ENCODE results near the gene PTPMT1.

GRCh38 chr11:47593492-47593933, 28.1 kb downstream of the PTPMT1 start:
- no peak for TF ChIP-seq POLR2A (IDR thresholded peaks at IDR 0.05)
- TF ChIP-seq CTCF (IDR thresholded peaks at IDR 0.05), result no peak

Data from right lobe of liver (tissue), 4 donors.